NOMO-1 treated with dmso at 0.1 percent for 144 hours (cell line): ENCODE results near the gene MYOF.
"Not testable (repeated sequence)": the region's sequence is repeated elsewhere in the genome, so short reads cannot be mapped to it uniquely, and the experiment has no call there.

Experiments used
- DNase-seq: peaks from one replicate; lab custom pipeline; 2025; ENCODE audit not compliant: unreplicated experiment; lab: John Stamatoyannopoulos, UW

MYOF gene

GRCh38 chr10:93485690-93486089, 3.6 kb upstream of the MYOF start:
- no peak for DNase-seq

DNA sequence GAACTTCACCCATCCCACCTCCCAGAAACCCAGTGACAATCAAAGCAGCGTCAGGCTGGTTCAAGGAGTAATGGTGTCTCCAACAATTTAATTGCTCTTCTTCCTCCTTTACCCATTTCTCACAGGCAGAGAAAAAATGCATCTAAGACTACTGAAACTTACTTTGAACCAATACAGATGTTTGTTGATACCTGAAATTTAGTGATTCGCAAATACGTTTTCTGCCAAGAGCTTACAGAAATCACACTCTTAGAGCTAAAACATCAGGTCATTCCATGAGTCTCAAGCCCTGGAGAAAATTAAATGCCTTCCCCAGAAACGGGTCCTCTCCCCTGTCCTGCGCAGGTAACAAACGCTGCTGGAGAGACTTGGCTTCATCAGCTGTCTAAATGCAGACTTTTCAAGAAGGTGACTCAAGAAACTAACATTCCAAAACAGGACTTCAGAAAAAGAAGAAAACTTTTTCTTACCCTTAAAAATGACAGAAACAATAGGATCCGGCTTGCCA, 443 bp downstream of the MYOF start:
- DNase-seq: no peak

- DNase-seq: no peak
Observed at GRCh38 chr10:93478873-93479272, 3.3 kb downstream of the MYOF start.

GRCh38 chr10:93476756-93477155, 5.4 kb downstream of the MYOF start:
- DNase-seq: no peak

GRCh38 chr10:93475871-93476270, 6.3 kb downstream of the MYOF start:
- DNase-seq: no peak

- DNase-seq: no peak
Observed at GRCh38 chr10:93475227-93475626, 6.9 kb downstream of the MYOF start.

DNA sequence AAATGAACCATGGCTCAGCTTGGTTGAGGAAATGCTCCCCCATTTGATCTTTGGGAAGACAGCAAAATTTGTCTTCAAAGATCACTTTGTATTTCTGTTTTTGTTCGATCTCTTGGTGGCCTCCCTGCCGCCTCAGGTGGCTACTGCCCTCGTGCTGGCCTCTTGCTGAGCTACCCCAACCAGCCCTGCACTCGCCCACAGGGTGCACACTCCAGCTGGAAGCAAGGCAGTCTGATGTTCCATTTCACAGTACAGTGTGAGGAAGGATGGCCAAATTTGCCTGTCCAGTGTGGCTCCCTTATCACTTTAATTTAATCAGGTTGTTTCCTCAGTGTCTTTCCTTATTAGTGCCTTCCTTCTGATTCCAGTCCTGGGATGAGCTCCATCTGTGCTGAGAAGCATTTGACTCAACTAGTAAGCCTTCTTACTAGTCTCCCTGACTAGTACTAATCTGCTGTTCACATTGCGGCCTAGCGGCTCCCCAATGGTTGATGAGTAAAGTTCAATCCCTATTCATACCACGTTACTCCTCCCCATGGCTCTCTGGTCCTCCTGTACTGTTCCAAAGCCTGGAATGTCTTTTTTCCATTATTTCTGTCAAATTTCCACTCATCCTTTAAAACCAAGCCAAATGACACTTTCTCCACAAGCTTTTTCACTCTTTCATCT, 8.2 kb downstream of the MYOF start:
- no peak for DNase-seq

DNA sequence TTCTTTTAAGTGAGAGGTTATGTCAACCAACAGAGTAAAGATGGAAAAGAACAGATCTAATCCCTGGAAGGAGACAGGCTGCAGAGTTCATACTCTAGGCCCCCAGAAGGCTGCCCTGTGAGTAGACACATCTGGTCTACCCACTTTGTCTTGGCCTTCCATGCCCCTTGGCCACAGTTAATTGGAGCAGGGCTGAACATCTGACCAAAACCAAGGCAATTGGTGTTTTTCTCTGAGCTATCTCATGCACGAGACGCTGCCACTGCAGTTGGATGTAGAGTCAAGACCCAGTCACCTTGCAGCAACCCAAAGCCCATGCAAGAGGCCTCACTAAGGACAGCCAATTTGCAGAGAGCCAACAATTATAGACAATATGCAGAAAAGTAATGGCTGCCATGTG, 9.0 kb downstream of the MYOF start:
- no peak for DNase-seq

- DNase-seq: peak; percentile 28
Observed at GRCh38 chr10:93471110-93471651, 11.0 kb downstream of the MYOF start.

DNA sequence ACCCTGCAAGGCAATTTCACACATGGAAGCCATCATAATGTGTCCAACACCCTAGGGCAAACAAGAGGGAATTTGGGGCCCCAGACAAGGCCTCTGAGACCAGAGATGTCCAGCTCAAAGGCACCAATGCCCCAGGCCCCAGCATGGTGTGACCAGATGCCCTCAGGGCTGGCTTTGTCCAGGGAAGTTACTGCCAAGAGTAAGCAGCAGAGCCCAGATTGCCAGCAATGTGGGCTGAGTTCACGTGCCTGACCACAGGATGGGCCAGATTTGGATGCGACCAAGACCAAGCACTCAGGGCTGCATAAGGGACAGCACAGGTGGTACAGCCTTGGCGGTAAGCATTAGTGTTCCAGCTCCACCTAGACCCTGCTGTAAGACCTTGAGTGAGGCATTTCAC, 12.7 kb downstream of the MYOF start:
- DNase-seq: no peak

DNA sequence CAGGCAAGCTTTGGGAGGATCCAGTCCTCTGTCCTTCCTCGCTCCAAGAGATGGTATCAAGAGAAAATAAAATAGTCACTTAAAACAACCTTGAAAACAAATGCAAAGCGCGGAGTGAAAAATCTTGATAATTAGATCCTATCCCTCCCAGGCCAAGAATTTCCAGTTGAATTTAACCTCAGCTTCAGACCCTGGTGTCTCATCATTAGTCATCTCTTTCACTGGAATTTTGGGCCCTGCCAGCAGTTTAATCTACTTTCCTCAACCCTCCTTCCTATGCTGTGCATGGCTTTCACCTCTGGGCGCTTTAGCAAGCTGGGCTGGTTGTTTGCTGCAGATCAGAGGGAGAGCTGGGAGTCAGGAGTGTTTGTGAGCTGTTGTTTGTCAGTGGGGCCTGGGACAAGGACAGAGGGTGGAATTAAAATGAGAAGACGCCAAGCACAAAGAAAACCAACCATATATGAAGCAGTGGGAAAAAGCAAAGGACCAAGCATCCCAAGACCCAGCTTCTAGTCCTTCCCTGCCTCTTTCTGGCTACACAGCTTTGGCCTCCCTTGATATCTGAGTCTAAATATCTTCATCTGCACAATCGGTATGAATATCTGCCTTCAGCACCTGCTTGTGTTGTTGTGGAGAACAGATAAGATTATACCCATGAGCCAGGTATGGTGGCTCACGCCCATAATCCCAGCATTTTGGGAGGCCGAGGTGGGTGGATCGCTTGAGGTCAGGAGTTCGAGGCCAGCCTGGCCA, 13.5 kb downstream of the MYOF start:
- DNase-seq: no peak

GRCh38 chr10:93467635-93468034, 14.5 kb downstream of the MYOF start:
- not testable (repeated sequence) for DNase-seq

- DNase-seq: no peak
Observed at GRCh38 chr10:93465806-93466675, 16.1 kb downstream of the MYOF start.

DNA sequence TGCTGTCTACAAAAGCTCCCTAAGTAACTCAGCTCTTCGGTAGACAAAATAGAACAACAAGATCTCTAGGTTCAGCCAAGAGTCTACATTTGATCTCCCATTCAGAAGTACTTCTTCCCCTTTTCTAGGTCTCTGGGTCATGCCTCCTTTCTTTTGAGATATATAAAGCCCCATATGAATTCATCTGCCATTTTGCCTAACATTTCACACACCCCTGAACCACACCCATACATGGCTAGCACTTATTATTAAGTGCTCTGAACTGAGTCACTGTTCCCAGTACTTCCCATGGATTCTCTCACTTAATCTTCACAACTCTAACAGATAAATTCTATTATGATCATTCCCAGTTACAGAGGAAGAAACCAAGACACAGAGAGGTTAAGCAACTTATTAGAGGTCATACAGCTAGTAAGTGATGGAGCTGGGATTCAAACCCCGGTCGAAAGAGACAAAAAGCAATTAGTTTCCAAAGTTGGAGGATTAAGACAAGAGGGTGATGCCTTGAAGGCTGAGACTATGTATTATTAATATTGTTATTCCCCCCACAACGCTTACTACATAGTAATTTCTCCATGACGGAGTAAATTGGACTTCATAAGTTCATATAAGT, 17.3 kb downstream of the MYOF start:
- DNase-seq: peak; percentile 28

DNA sequence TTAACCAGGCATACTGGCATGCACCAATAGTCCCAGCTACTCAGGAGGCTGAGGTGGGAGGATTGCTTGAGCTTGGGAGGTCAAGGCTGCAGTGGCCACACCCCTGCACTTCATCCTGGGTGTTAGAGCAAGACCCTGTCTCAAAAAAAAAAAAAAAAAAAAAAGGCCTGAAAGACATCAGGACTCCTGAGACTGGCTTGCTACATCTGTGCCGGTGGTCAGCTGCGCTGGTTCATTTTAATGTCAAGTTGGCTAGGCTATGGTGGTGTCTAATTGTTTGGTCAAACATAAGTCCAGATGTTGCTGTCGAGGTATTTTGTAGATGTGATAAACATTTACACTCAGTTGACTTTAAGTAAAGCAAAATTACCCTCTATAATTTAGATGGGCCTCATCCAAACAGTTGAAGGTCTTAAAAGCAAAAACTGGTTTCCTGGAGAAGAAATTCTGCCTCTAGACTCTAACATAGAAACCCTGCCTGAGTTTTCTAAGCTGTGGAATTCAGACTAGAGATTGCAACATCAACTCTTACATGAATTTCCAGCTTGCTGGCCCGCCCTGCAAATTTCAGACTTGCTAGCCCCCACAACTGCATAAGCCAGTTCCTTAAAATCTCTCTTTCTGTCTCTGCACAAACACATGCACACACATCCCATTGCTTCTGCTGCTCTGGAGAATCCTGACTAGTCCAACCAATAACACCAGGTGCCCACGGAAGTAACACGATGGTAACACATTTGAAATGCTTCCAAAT, 18.2 kb downstream of the MYOF start:
- DNase-seq: peak; percentile 72

- DNase-seq: peak; percentile 76
Observed at GRCh38 chr10:93462881-93463280, 19.3 kb downstream of the MYOF start.

- DNase-seq: no peak
Observed at GRCh38 chr10:93462371-93462770, 19.8 kb downstream of the MYOF start.

GRCh38 chr10:93461807-93462178, 20.3 kb downstream of the MYOF start:
- DNase-seq: no peak

DNA sequence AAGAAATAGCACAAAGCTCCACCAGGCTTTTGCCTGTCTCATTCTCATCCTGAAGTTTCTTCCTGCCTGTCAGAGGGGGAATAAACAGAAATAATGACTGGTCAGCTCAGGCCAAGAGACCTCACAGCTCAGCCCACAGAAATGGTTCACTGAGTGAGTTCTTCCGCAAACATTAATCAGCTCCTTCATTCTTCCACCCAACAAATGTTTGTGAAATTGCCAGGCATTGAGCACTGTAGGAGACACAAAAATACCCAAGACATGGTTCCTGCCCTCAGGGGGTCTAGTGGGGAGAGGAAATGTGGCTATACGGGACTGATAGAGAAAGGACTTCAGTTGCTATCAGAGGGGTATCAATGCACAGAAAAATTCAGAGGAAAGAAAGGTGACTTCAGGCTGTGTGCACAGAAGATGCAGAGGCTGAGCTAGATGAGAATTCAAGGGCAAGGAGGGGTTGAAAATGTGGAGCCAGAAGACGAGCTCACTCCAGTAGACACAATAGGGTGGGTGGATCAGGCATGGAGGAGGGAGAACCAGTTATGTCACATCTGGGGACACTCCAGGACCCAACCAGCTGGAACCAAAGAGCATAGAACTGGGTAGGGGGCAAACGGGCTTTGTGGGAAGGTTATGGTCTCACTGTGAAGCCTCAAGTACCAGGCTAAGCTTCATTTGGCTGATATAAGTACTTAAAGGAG, 20.9 kb downstream of the MYOF start:
- DNase-seq: no peak

GRCh38 chr10:93459466-93459865, 22.7 kb downstream of the MYOF start:
- DNase-seq: no peak
